ENCODE results near the gene ZNF354B.

- no peak for TF ChIP-seq EP300 (IDR thresholded peaks at IDR 0.05; ENCODE audit: borderline replicate concordance)
- TF ChIP-seq, protein P1, sequence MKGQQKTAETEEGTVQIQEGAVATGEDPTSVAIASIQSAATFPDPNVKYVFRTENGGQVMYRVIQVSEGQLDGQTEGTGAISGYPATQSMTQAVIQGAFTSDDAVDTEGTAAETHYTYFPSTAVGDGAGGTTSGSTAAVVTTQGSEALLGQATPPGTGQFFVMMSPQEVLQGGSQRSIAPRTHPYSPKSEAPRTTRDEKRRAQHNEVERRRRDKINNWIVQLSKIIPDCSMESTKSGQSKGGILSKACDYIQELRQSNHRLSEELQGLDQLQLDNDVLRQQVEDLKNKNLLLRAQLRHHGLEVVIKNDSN (IDR thresholded peaks at IDR 0.05), result no peak
- TF ChIP-seq MAX (IDR thresholded peaks at IDR 0.05), result no peak
- TF ChIP-seq REST (IDR thresholded peaks at IDR 0.05; ENCODE audit: low read depth), result no peak
- no peak for TF ChIP-seq TCF12 (IDR thresholded peaks at IDR 0.05; ENCODE audit: low read depth)
- no peak for TF ChIP-seq FOXM1 (IDR thresholded peaks at IDR 0.05; ENCODE audit: borderline replicate concordance, low read depth)
- TF ChIP-seq TAF1 (IDR thresholded peaks at IDR 0.05; ENCODE audit: low read depth), result no peak
- TF ChIP-seq TEAD4 (IDR thresholded peaks at IDR 0.05), result no peak
- TF ChIP-seq CEBPB (IDR thresholded peaks at IDR 0.05), result no peak
Observed at GRCh38 chr5:178831049-178831448, 28.7 kb upstream of the ZNF354B start.

Measured in Ishikawa (cell line).